Skin epidermis (tissue), 12 donors: Measurements from ENCODE around the gene CALCOCO2.
"Not testable (repeated sequence)": the region's sequence is repeated elsewhere in the genome, so short reads cannot be mapped to it uniquely, and the experiment has no call there.

Source experiments
- H3K27ac ChIP-seq, 21 experiments: fragments of 200-600 bp; sonication (generic) in 11 of 21; one replicate each; pipeline ENCODE4 v1.5.0; 2020; ENCODE audit warnings: mild to moderate bottlenecking in 3 of 21, inconsistent platforms in 2 of 21, moderate library complexity in 2 of 21
- H3K4me3 ChIP-seq, 7 experiments: fragments of 200-600 bp; sonication (generic) in 2 of 7; one replicate each; pipeline ENCODE4 v1.5.0; 2020; ENCODE audit warnings: inconsistent platforms in 2 of 7, mild to moderate bottlenecking in 2 of 7, moderate library complexity in 1 of 7

The CALCOCO2 gene

GRCh38 chr17:48830840-48831548 lies at the start of gene CALCOCO2:
Gene CALCOCO2, plus strand, starts transcription at chr17:48831035. Its CDS starts 10,673 bp downstream, at chr17:48841708.
- Histone ChIP-seq H3K4me3 (peak within 1 kb of the TSS; percentile 62 to 98 (median 87)), H3K27ac (peak within 1 kb of the TSS; percentile 72 to 99 (median 91))

DNA sequence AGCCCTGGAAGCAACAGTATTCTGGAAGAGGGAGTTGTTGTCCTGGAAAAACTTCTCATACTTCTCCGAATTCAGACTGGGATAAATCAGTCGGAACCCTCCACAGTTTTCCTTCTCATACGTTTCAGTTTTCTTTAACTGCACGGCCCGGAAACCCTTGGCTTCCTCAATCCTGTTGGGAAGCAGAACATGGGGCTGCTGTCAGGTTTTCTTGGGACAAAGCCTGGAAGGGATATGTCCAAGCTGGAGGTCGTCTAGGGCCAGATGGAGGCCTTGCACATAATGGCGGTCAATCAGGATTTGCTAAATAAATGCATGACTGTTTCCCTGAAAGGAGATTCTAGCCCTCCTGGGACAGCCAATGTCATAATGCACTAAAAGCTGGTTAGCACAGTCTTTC lies 43.0 kb upstream of the CALCOCO2 start:
- H3K27ac ChIP-seq, result no peak overlapping the region
- H3K4me3 ChIP-seq, result no peak overlapping the region

DNA sequence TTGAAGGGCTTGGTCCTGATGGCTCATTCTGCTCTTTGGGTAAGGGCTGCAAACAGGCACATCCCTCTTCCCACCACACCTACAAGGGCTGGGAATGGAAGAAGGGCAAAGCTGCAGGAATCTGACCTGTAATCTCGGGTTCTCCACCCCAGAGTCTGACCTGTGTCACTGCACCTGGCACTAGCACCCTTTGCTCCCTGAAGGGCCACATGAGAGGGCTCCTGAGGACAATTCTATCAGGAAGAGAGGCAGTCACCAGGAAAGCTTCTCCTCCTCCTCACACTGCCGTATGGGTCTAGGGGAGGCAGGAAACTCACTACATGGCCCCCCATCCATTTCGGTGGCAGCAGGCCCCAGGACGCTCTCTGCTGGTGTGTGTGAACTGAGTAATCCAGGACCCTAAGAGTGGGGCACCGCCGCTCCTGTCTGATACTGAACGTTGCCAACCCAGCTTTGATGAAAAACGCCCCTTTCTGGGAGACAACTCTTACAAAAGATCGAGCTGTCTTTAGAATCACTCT lies 40.2 kb upstream of the CALCOCO2 start:
- Histone ChIP-seq H3K27ac (no peak overlapping the region), H3K4me3 (no peak overlapping the region)

GRCh38 chr17:48791128-48792032 lies 39.5 kb upstream of the CALCOCO2 start:
- no peak overlapping the region for H3K4me3 ChIP-seq
- no peak overlapping the region for H3K27ac ChIP-seq

DNA sequence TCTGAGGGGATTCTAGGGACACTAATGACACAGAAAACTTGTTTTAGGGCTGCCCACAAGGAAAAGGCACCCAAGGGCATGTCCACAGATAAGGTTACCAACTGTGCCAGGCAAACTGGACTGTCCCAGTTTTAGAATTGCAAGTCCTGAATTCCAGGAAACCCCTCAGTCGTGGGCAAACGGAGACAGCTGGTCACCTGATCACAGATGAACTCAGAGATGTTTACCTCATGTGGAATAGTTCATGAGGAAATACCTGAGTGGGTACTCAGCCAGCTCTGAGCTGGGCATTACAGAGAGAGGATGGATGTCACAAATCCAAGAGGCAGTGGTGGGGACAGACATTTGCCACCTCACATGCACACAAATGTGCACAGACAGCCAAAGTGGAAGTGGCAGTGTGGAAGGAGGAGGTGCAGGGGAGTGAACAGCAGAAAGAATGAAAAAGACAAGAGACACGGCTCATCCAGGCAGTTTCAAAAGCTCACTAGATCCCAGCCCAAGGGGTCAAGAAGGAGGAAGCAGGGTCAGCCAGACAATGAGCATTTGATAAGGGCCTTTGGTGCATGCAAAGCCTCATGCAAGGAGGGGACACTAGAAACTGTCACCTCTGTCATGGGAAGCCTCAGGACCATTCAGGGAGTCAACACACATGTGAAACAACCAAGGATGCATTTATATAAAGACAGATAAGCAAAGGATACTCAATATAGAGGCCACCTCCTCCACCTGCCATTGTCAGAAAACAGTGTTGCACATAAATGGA lies 38.6 kb upstream of the CALCOCO2 start:
- Histone ChIP-seq H3K27ac (no peak overlapping the region), H3K4me3 (no peak overlapping the region)

DNA sequence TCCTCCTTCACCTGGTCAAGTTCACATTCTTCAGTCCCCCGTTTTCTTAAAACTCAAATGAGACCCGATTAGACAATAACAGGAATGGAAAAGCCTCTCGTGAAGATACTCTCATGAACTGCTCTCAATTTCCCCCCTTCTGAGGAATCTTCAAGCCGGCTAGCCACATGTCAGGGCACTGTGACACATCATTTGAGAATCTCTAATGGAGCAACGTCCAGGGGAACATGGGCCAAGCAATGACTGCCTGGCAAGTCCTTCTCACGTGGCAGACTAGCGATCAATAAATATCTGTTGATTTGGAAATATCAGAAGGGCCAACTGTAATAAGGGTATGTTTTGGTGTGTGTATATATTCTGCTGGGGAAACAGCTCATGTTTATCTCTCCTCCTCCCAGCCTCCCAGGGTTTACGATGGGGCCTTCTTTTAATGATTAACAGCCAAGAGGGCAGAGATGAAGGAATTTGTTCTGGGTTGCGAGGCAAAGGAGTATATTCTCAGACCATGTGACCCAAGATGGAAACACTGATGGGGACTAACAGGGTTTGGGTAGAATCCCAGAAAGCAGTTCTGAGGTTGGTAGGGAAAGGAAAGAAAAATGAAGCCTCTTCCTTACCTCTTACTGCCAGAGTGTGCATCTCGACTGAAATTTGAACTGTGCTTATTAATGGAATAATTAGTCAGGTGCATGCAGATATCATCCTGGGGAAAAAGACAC lies 35.2 kb upstream of the CALCOCO2 start:
- H3K4me3 ChIP-seq, result no peak overlapping the region

DNA sequence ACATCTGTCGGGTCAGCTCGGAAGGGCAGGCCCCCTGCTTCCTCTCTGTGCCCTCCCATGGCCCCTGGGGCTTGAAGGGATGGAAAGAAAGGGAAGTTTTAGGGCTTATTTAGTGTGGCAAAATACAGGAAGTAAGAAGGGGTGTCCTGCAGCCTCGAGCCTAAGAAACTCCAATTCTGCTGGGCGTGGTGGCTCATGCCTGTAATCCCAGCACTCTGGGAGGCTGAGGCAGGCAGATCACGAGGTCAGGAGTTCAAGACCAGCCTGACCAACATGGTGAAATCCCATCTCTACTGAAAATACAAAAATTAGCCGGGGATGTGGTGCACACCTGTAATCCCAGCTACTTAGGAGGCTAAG lies 34.7 kb upstream of the CALCOCO2 start:
- H3K4me3 ChIP-seq, result not testable (repeated sequence)
- peak overlapping the region in 3 of 21 experiments; percentile 11 to 65 (median 31) for H3K27ac ChIP-seq

More for the DNA sequence above, 35.2 kb upstream of the CALCOCO2 start:
- peak overlapping the region in 6 of 21 experiments; percentile 11 to 65 (median 26) for H3K27ac ChIP-seq

- H3K4me3 ChIP-seq, result no peak overlapping the region
- H3K27ac ChIP-seq, result no peak overlapping the region
These were observed 31.6 kb upstream of the CALCOCO2 start for GRCh38 chr17:48799069-48799723.

DNA sequence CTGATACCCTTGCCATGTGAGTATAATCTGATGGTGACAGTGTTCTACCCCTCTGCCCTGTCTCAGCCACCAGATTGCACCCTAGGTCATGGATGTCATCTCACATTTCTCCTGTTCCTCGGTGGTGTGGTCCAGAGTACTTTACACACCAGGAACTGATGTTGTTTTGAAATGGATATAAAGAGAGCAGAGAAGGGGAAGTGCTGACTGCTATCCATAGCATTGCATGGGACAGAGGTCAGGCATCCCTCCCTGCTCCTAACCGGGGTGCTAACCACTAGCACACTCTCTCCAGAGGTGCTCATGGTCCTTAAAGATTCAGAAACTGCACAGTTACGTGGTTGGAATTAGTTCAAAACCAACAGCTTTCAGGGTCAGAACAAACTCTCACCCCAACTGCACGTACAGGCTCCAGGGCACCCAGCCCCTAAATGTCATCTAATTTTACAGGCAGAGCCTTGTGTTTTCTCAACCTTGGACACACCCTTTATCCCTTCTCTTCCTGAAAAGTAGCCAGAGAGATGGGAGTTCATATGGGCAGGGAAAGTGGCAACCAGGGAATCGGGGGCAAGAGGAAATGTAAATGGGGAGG lies 30.1 kb upstream of the CALCOCO2 start:
- Histone ChIP-seq H3K27ac (no peak overlapping the region), H3K4me3 (no peak overlapping the region)

DNA sequence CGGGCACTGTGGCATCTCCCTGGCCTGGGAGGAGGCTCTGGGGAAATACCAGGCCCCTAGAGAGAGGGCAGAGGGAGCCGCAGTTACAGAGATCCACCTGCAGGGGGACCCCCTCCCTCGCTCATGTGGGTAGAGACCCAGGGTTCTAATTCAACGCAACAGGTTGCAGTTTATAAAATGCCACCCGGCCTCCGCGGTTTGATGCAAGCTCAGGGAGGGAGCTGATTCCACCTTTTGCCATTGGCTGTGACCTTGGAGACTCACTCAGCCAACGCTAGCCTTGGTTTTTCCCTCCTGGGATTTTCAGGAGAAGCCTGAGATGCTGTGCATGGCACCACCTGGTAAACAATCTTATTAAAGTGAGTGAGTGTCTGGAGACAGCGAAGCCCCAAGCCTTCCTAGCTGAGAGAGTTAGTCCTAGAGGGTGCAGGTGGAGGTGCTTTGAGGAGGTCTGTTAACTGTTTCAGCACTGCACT lies 25.9 kb upstream of the CALCOCO2 start:
- H3K4me3 ChIP-seq, result no peak overlapping the region
- H3K27ac ChIP-seq, result no peak overlapping the region

DNA sequence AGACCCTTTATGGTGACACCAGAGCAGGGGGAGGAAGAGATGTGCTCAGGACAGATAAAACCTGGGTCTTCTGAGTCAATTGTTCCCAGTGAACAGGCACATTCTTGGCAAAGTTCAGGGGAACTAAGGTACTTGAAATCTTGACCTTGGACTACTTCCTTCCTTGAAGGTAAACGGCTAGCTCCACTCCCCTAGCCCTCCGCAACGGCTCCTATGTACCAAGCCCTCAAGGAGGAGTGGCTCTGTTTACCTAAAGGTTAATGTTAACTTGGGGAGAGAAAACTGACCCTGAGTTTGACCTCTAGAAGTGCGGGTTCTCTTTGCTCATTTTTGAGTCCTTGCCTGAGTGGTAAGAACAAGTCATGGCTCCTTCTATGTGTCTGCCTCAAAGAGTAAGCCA lies 21.7 kb upstream of the CALCOCO2 start:
- no peak overlapping the region for H3K4me3 ChIP-seq
- H3K27ac ChIP-seq, result no peak overlapping the region

DNA sequence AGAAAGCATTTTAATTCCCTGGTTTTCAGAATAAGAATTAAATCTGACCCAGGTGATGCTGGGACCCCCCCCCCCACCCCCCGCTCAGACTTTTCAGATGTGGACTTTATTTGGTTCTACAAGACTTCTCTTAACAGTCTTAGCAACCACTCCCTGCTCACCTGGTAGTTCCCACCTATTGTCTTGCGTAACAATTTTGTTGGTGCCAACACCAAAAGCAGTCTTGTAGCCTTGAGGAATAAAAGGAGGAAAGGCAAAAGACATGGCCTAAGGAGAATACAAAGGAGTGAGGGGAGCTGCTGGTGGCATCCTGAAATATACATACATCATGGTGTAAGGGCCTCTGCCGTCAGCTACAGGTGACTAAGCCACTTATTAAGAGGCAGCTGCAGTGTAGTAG lies 18.8 kb upstream of the CALCOCO2 start:
- Histone ChIP-seq H3K4me3 (no peak overlapping the region), H3K27ac (no peak overlapping the region)

DNA sequence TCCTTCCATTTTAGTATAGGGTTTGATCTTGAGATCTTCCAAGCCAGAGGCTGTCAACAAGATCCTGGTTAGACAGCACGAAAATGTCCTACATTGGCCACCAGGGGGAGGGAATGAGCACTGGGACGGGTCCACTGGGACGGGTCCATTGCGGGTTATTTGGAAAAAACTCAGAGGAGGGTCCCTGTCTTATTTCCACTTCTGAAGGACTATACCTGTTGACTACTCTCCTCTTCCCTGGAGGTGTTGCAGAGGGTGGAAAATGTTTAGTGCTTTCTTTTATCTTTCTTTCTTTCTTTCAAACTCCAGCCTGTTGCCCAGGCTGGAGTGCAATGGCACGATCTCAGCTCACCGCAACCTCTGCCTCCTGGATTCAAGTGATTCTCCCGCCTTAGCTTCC lies 16.3 kb upstream of the CALCOCO2 start:
- H3K27ac ChIP-seq, result no peak overlapping the region
- no peak overlapping the region for H3K4me3 ChIP-seq

DNA sequence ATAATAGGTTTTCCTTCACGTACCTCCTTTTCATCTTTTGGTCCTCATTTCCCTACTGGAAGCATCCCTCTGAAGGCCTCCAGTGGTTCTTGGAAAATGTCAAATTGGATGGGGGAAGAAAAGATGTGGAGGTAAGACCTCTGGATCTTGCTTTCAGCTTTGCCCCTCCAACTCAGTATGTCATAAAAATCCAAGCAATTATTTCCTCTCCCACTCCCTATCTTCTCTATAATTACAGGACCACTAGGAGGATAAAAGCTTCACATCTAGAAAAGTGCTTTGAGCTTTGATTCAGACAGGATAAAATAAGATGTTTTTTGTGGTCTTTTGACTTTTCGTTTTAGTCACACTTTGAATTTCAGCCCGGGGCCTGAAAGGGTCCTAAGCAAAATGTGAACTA lies 15.5 kb upstream of the CALCOCO2 start:
- no peak overlapping the region for H3K4me3 ChIP-seq
- H3K27ac ChIP-seq, result no peak overlapping the region

DNA sequence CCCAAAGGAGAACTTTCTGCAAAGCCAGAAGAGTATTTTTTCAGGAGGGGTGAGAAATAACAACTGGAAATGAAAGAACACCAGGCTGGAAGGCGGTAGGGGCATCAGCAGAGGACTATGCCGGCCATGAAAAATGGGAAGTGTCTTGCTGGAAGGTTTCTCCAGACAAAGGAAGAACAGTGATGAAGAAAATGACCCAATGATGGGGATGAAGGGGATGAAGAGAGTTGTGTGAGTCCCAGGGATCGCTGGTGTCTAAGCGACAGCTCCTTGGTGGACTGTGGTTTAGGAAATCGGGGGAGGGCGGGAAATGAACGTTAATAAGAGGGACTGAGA lies 14.4 kb upstream of the CALCOCO2 start:
- no peak overlapping the region for H3K27ac ChIP-seq
- H3K4me3 ChIP-seq, result peak overlapping the region in 4 of 7 experiments; percentile 18 to 38 (median 28)

GRCh38 chr17:48816774-48817590 lies 13.9 kb upstream of the CALCOCO2 start, which contains the start of gene TTLL6:
Gene TTLL6, minus strand, starts transcription at chr17:48817229. Its CDS starts 157 bp downstream, at chr17:48817072.
- no peak within 1 kb of the TSS for H3K27ac ChIP-seq
- H3K4me3 ChIP-seq, result peak within 1 kb of the TSS; percentile 16 to 38 (median 19)

DNA sequence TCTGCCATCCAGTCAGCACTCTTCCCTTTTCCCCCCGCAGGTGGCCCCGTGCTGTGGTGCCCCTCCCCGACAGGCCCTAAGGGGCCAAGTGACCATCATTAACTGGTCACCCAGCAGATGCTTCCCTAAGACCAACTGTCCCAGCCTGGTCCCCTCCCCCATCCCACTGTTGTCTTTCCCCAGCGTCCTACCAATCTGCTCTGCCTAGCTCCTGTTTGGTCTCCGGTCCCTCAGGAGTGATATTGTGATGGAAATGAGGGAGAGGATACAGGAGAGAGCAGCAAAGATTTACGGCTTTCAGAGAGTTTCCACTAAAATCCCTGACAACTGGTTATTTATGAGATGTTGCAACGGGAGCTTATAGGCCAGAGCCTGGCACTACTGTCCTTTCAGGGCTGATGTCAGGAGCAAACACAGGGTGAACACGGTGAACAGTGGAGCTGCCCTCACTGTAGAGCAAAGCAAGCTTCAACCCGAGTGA lies 12.4 kb upstream of the CALCOCO2 start:
- Histone ChIP-seq H3K4me3 (no peak overlapping the region), H3K27ac (no peak overlapping the region)
